Fibroblast of gingiva (primary cell): Measurements from ENCODE around the gene LUC7L2.
"Not testable (repeated sequence)": the region's sequence is repeated elsewhere in the genome, so short reads cannot be mapped to it uniquely, and the experiment has no call there.

Source experiments
- DNase-seq: peaks from one replicate; pipeline ENCODE4 v3.0.0-alpha.2; 2011; ENCODE audit warnings: low read depth

LUC7L2 gene

GRCh38 chr7:139397192-139397591 is 37.5 kb downstream of the LUC7L2 start:
- no peak for DNase-seq

GRCh38 chr7:139403601-139404000 is 43.9 kb downstream of the LUC7L2 start:
- no peak for DNase-seq

GRCh38 chr7:139407555-139407954 is 47.9 kb downstream of the LUC7L2 start:
- DNase-seq, result no peak

GRCh38 chr7:139414743-139415402 is 55.2 kb downstream of the LUC7L2 start:
- DNase-seq, result not testable (repeated sequence)

GRCh38 chr7:139416405-139416804 is 56.7 kb downstream of the LUC7L2 start:
- no peak for DNase-seq

GRCh38 chr7:139417478-139417877 is 57.8 kb downstream of the LUC7L2 start:
- no peak for DNase-seq

GRCh38 chr7:139421123-139421522 is 61.4 kb downstream of the LUC7L2 start:
- no peak for DNase-seq

- no peak for DNase-seq
These were observed 62.4 kb downstream of the LUC7L2 start for GRCh38 chr7:139422126-139422525.

- DNase-seq, result no peak
These were observed 63.4 kb downstream of the LUC7L2 start for GRCh38 chr7:139423091-139423490.

GRCh38 chr7:139424004-139424403 is 64.3 kb downstream of the LUC7L2 start:
- no peak for DNase-seq

GRCh38 chr7:139425701-139426100 is 66.0 kb downstream of the LUC7L2 start:
- not testable (repeated sequence) for DNase-seq

GRCh38 chr7:139426258-139427028 is 66.7 kb downstream of the LUC7L2 start:
- DNase-seq, result no peak

GRCh38 chr7:139427029-139427420 is 67.3 kb downstream of the LUC7L2 start:
- no peak for DNase-seq

GRCh38 chr7:139427788-139428187 is 68.1 kb downstream of the LUC7L2 start:
- DNase-seq, result no peak

GRCh38 chr7:139429735-139430134 is 70.0 kb downstream of the LUC7L2 start:
- DNase-seq, result not testable (repeated sequence)

GRCh38 chr7:139430443-139430842 is 70.7 kb downstream of the LUC7L2 start:
- DNase-seq, result no peak

GRCh38 chr7:139431010-139431409 is 71.3 kb downstream of the LUC7L2 start:
- DNase-seq, result no peak

- no peak for DNase-seq
These were observed 71.8 kb downstream of the LUC7L2 start for GRCh38 chr7:139431459-139431858.

- no peak for DNase-seq
These were observed 77.1 kb downstream of the LUC7L2 start for GRCh38 chr7:139436806-139437205.

GRCh38 chr7:139439375-139439774 is 79.7 kb downstream of the LUC7L2 start:
- no peak for DNase-seq

- no peak for DNase-seq
These were observed 82.3 kb downstream of the LUC7L2 start for GRCh38 chr7:139441961-139442360.

- DNase-seq, result no peak
These were observed 86.6 kb downstream of the LUC7L2 start for GRCh38 chr7:139446051-139446890.

- no peak for DNase-seq
These were observed 91.2 kb downstream of the LUC7L2 start for GRCh38 chr7:139450851-139451250.
